Endodermal cell (in vitro differentiated cells): ENCODE data around the gene REEP2. TPM values are rescaled to one million over a fixed set of nuclear protein-coding genes. Genes with fewer than 3 reads are reported as not detected.
"Not testable (repeated sequence)": the region's sequence is repeated elsewhere in the genome, so short reads cannot be mapped to it uniquely, and the experiment has no call there.

Experiments
- DNase-seq: peaks from one replicate; pipeline ENCODE4 v3.0.0-alpha.2; 2017
- H3K27ac ChIP-seq: 2 replicates; pipeline ENCODE4 v1.5.1; 2013; ENCODE audit warnings: mild to moderate bottlenecking, low read depth, low read length, moderate library complexity
- H3K27me3 ChIP-seq: 2 replicates; pipeline ENCODE4 v1.6.1; 2013; ENCODE audit warnings: mild to moderate bottlenecking, low read length, moderate library complexity; ENCODE audit not compliant: insufficient read depth, control insufficient read depth, poor library complexity, severe bottlenecking
- H3K36me3 ChIP-seq: 2 replicates; pipeline ENCODE4 v1.7.0; 2013; ENCODE audit warnings: mild to moderate bottlenecking, low read length, moderate library complexity; ENCODE audit not compliant: control insufficient read depth, insufficient read depth
- H3K4me1 ChIP-seq: one replicate; pipeline ENCODE4 v1.7.0; 2013; ENCODE audit warnings: low read length; ENCODE audit not compliant: control insufficient read depth, insufficient read depth
- H3K4me3 ChIP-seq: 2 replicates; pipeline ENCODE4 v1.5.1; 2013; ENCODE audit warnings: mild to moderate bottlenecking, low read length, moderate library complexity
- H3K9ac ChIP-seq: 2 replicates; pipeline ENCODE4 v1.6.1; 2013; ENCODE audit warnings: mild to moderate bottlenecking, low read length, moderate library complexity; ENCODE audit not compliant: poor library complexity, severe bottlenecking; ENCODE audit errors: extremely low read depth
- H3K9me3 ChIP-seq: 2 replicates; pipeline ENCODE4 v1.6.1; 2013; ENCODE audit warnings: mild to moderate bottlenecking, low read length, moderate library complexity; ENCODE audit not compliant: control insufficient read depth
- H3K27ac Mint-ChIP-seq: 2 replicates; pipeline ENCODE4 v1.8.0; 2020; ENCODE audit warnings: mixed read lengths
- H3K27me3 Mint-ChIP-seq: 2 replicates; pipeline ENCODE4 v1.8.0; 2021; ENCODE audit warnings: mild to moderate bottlenecking, mixed read lengths; ENCODE audit not compliant: insufficient read depth
- H3K36me3 Mint-ChIP-seq: 2 replicates; pipeline ENCODE4 v1.8.0; 2020; ENCODE audit warnings: low read depth, mixed read lengths
- H3K4me1 Mint-ChIP-seq: 2 replicates; pipeline ENCODE4 v1.8.0; 2020; ENCODE audit warnings: mixed read lengths
- H3K4me3 Mint-ChIP-seq: 2 replicates; pipeline ENCODE4 v1.8.0; 2020; ENCODE audit warnings: mild to moderate bottlenecking, moderate library complexity, mixed read lengths
- H3K9me3 Mint-ChIP-seq: 2 replicates; pipeline ENCODE4 v1.8.0; 2020; ENCODE audit warnings: mild to moderate bottlenecking, mixed read lengths
- CTCF ChIP-seq: fragments of 200-600 bp; sonication (generic); conservative IDR thresholded peaks from 2 replicates; pipeline ENCODE4 v1.5.0; 2021; ENCODE audit warnings: antibody characterized with exemption, mild to moderate bottlenecking
- WGBS, 2 experiments: methylation state at CpG; one replicate each; pipeline versions ENCODE4 v1.1.5 to v1.1.7; 2013; ENCODE audit warnings: missing lambda C conversion rate in 2 of 2, mixed read lengths in 1 of 2; ENCODE audit not compliant: insufficient coverage in 1 of 2, insufficient read length in 1 of 2; 5-methylcytosine and 5-hydroxymethylcytosine counted together
- long read RNA-seq, 4 experiments: library from polyadenylated mRNA in 2 of 4; library from RNA in 1 of 4; library from capped mRNA in 1 of 4; stranded (forward) in 3 of 4; unstranded in 1 of 4; transcript quantifications; one replicate each; pipeline ENCODE4 v2.0.0, GENCODE V29; 2020 to 2021; ENCODE audit warnings: inconsistent platforms in 1 of 4
- polyA plus RNA-seq, 2 experiments: library from polyadenylated mRNA; stranded (reverse); fragments of 50-300 nt; gene quantifications; one replicate each; pipeline ENCODE4 v1.2.3, GENCODE V29; 2013
- total RNA-seq, 2 donors: library from RNA; stranded (reverse); fragmentation: NEBNext Ultra II Directional in 1 of 2; extraction: Animal tissue kit (Norgen Biotek cat#: 25700) in 1 of 2; gene quantifications; 2 replicates in 1 of 2; 3 replicates in 1 of 2; pipeline ENCODE4 v1.2.1, GENCODE V29; 2021

The REEP2 gene
- total RNA-seq, result 10 to 100 TPM; 17.7 to 26.9 TPM
- 46.3 TPM for polyA plus RNA-seq (2013, experiment 1 of 2)
- polyA plus RNA-seq (2013, experiment 2 of 2), result 43.3 TPM
- long read RNA-seq, experiment 1, partial matches to known transcripts, result 3 of 11 reads
- long read RNA-seq, experiment 1, other reads (novel, unspliced or antisense), result 8 of 11 reads
- long read RNA-seq, experiment 2, transcript REEP2-202 (8 exons, 2,170 nt), result major isoform, 44 of 65 reads
- long read RNA-seq, experiment 2, transcript REEP2-201 (8 exons, 2,099 nt), result minor isoform, 6 of 65 reads
- long read RNA-seq, experiment 2, partial matches to known transcripts, result 2 of 65 reads
- long read RNA-seq, experiment 2, other reads (novel, unspliced or antisense), result 12 of 65 reads
- long read RNA-seq, experiment 3, transcript REEP2-202 (8 exons, 2,170 nt), result major isoform, 69 of 94 reads
- long read RNA-seq, experiment 3, transcript REEP2-201 (8 exons, 2,099 nt), result minor isoform, 13 of 94 reads
- long read RNA-seq, experiment 3, partial matches to known transcripts, result 1 of 94 reads
- long read RNA-seq, experiment 3, other reads (novel, unspliced or antisense), result 9 of 94 reads
- long read RNA-seq, experiment 4, result 0 reads

- Mint-ChIP-seq H3K27ac (peak within 1 kb of the TSS; percentile 88), H3K4me1 (peaks cover 26% of the 10 kb centered on the region), H3K27me3 (peaks cover 8% of the 10 kb centered on the region), H3K36me3 (peaks cover 21% of the 10 kb centered on the region), H3K9me3 (no peaks in the 10 kb centered on the region), H3K4me3 (peak within 1 kb of the TSS; percentile 69)
- peak; percentile 87 for DNase-seq
- Histone ChIP-seq H3K9me3 (no peaks in the 10 kb centered on the region), H3K4me1 (peaks cover 14% of the 10 kb centered on the region), H3K27me3 (peaks cover 5% of the 10 kb centered on the region), H3K9ac (peak within 1 kb of the TSS; percentile 58), H3K4me3 (peak within 1 kb of the TSS; percentile 88), H3K27ac (peak within 1 kb of the TSS; percentile 75), H3K36me3 (peaks cover 23% of the 10 kb centered on the region)
- TF ChIP-seq CTCF, result no peak
- WGBS, 2 experiments, result 0 to 3% methylated on average over 9 to 64 of the region's 65 CpGs
Measured at GRCh38 chr5:138438724-138439476, at the start of gene REEP2. REEP2 (plus strand) TSS chr5:138439057; CDS start chr5:138439209, 152 bp downstream.

GRCh38 chr5:138389332-138389731 is 49.5 kb upstream of the REEP2 start:
- H3K27me3 ChIP-seq, result no peaks in the 10 kb centered on the region
- TF ChIP-seq CTCF, result no peak
- H3K4me1 ChIP-seq, result no peaks in the 10 kb centered on the region
- no peak overlapping the region for H3K27ac Mint-ChIP-seq
- DNase-seq, result no peak
- no peaks in the 10 kb centered on the region for H3K9me3 Mint-ChIP-seq
- H3K36me3 ChIP-seq, result peaks cover 77% of the 10 kb centered on the region
- 100% methylated on average over 2 of the region's 3 CpGs; no CpG with 5 or more reads in 1 of the 2 experiments for WGBS, 2 experiments
- no peaks in the 10 kb centered on the region for H3K27me3 Mint-ChIP-seq
- H3K9me3 ChIP-seq, result no peaks in the 10 kb centered on the region
- no peak overlapping the region for H3K4me3 ChIP-seq
- H3K27ac ChIP-seq, result no peak overlapping the region
- no peak overlapping the region for H3K4me3 Mint-ChIP-seq
- no peaks in the 10 kb centered on the region for H3K4me1 Mint-ChIP-seq
- H3K36me3 Mint-ChIP-seq, result peaks cover 60% of the 10 kb centered on the region
- no peak overlapping the region for H3K9ac ChIP-seq

- H3K27me3 Mint-ChIP-seq, result not testable (repeated sequence)
- WGBS, 2 experiments, result 87 to 97% methylated on average over 6 to 10 of the region's 10 CpGs
- H3K36me3 Mint-ChIP-seq, result peaks cover 66% of the 10 kb centered on the region
Measured at GRCh38 chr5:138389911-138390310, 48.9 kb upstream of the REEP2 start.

More at GRCh38 chr5:138389911-138390310, 48.9 kb upstream of the REEP2 start:
- not testable (repeated sequence) for H3K4me3 Mint-ChIP-seq, H3K9ac ChIP-seq, H3K27ac Mint-ChIP-seq, H3K4me1 Mint-ChIP-seq, H3K4me3 ChIP-seq, H3K27ac ChIP-seq, H3K27me3 ChIP-seq, H3K9me3 ChIP-seq, H3K4me1 ChIP-seq, H3K9me3 Mint-ChIP-seq, DNase-seq
- peaks cover 79% of the 10 kb centered on the region for H3K36me3 ChIP-seq
